HG02759 (cell line): Measurements from ENCODE around the gene KRT73.

Experiments
- ATAC-seq: cut with Tn5 transposase; IDR thresholded peaks from one replicate; pipeline ENCODE4 v1.9.1; 2021; ENCODE audit warnings: mild to moderate bottlenecking, moderate library complexity; ENCODE audit not compliant: unreplicated experiment

KRT73 gene

DNA sequence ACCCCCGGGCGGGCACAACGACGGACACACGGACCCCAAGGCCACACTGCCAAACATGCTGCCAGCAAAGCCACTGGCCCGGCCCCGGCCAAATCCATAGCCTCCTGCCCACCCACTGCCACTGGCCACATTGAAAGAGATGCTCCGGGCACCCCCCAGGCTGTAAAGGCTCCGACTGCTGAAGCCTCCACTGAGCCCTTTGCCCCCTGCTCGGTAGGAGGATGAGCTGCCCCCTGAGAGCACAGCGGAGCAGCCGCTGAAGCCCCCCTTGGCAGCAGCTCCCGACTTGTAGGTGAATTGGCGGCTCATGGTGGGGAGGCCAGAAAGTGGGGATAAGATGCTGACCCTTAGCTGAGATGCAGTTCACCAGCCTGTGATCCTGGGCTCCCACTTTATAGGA, at the start of gene KRT73:
KRT73 (minus strand) TSS at position 344 of the 400 bp plus-strand sequence; CDS start at position 309, 35 bp downstream.
- no peak for ATAC-seq

DNA sequence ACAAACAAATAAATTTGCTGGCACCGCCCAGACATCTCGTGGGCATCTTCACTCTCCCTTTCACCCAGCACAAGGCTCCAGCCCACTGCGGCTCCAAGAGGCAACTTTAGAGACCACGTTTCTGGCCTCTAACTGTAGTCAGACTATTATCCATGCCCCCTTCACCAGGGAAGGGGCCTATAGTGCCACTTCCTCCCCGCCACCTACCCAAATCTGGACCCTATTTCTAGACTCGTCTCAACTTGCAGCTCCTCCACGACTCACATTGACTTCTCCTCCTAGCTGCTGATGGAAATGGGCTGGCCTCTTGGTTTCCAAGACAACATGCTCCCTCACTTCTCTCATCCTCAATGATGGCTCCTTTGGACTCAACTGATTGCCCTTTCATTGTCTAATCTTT, 49.6 kb upstream of the KRT73 start:
- no peak for ATAC-seq

DNA sequence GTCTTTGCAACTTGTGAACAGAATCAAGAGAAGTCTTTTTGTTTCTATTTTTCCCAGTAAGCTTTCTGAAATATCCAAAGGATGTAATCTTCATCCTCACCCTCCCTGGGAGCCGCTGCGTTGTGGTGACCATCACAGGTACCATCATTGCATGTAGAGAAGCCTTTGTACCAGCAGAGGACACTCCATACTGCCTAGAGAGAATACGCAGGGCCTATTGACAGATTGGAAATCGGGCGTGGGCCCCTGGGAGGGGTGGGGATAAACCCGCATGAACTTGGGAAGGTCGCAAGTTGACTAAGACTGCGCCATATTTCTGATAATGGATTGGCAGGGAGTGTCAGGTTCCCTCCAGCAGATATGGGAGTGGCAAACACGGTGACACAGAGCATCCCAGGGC, 49.1 kb upstream of the KRT73 start:
- ATAC-seq, result no peak

DNA sequence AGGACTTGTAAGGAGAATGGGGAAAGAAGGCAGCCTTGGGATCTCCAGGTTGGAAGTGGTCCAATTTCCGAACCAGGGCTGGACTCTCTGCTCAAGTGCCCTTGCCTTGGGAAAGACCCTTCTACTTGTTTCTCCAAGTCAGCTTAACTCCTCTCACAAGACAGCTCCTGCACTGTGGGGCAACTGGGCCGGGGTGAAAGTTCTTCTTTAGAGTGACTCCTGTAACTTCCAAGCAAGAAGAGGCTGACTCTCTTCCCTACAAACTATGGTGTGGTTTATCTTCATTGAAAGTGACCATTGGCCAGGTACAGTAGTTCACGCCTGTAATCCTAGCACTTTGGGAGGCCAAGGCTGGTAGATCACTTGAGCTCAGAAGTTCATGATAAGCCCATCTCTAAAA, 48.1 kb upstream of the KRT73 start:
- ATAC-seq, result no peak

DNA sequence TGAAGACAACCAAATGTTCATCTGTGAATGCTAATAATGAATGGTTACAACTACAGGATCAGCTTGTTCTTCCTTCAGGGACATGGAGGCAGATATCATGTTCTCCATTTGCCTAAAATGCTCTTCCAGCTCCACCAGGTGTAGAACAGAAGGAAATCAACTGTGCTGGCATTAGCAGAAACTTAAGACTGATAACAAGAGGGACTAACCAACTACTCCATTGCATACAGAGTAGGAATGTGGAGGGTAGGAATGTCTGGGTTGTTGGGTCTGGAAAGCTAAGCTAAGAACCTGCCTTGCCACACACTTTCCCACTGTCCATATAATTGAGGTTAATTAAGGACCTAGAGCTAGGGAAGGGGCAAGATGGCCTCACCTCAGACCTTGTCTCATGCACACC, 45.1 kb upstream of the KRT73 start:
- ATAC-seq, result no peak

DNA sequence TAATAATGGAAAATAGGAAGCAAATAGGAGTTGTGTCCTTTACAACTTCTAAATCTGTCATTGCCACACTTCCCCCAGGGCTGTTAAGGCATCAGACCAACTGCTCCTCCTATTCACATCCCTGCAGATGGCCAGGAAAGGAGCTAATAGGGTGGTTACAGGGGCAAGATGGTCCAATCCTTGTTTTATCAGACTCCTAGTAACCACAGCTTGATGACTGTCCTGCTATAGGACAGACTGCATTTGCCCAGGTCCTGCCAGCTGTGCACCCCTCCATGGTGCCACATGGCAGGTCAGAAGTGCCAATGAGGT, 44.5 kb upstream of the KRT73 start:
- ATAC-seq, result no peak

DNA sequence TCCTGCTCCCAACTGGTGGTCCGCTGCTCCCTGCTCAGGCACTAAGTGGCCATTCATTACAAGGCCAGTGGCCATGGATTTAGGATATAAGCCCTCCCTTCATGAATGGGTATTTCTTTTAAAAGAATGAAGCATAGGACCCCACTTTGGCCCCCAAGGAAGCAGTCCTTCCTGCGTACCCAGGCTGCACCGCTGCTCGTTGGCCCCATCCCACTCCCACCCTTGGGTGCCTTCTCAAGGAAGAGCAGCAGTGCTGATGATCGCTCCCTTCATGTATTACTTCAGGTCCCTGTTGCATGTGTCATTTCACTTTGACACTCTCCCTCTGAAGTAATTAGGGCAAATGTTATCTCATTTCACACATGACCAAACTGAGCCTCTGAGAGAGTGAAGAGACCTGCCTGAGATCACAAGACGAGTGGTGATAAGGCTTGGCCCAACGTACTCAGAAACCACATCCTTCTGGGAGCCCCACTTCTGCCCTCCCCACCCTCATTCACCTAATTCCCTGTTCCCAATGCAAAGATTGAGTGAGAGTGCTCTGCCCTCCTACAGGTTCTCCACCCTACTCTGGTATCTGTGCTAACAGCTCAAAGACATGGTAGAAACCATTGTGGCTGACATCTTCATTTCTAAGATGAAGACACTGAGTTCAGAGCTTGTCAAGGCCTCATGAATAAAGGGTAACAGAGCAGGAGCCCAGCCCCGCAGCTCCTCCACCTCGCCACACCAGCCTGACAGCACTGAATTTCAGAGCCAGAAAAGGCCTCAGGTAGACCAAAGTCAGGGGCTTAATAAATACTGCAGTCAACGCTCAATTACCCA, 43.9 kb upstream of the KRT73 start:
- no peak for ATAC-seq

DNA sequence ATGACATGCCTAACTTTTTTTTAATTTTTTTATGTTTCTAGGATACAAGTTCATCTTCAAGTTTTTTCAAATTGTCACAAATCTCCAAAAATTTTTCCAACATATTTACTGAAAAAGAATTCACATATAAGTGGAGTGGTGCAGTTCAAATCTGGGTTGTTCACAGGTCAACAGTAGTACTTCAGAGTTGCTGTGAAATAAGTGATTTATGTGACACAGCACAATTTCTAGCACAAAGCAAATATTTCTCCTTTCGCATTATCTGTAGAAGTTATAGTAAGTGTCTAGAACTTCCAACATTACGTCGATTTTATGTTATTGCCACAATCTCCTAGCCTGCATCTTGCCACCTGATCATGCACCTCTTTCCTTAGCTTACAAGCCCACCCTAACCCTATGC, 43.3 kb upstream of the KRT73 start:
- ATAC-seq, result no peak

DNA sequence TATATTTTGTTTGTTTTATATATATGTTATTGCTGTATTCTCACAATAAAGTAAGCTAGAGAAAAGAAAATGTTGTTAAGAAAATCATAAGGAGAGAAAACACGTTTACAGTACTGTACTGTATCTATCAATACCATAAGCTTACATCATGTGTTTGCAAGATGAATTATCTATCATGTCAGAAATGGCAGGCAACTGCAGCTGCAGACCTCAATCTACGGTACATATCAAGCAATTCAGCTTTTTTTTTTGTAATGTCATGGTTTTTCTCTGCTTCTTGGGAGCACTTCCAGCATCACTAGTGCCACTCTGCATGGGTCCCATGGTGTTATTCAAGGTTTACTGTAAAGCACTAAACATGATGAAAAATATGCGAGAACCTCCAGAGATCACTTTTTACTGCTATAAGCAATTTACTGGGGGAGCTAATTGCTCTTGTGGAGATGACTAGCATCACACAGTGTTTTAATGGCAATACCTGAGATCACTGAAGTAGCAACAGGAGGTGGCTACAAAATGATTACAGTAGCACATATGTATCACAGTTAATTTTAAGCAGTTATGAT, 42.7 kb upstream of the KRT73 start:
- no peak for ATAC-seq

DNA sequence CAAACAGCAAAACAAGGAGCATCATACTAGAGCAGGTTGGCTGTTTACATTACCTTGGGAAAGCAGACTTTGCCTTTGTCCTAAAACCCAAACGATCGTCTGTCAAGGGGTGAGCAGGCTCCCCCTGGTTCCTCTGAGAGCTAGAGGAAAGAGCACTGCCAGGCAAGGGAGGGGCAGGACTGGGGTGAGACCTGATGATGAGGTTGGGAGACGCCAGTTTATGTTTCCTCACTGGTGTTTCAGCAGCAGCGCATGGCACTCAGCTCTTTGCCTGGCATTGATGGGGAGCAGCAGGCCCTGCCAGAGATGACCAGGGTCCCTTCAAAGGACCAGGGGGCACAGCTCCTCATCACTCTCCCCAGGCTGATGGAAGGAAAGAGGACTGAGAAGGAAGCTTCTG, 41.6 kb upstream of the KRT73 start:
- no peak for ATAC-seq

DNA sequence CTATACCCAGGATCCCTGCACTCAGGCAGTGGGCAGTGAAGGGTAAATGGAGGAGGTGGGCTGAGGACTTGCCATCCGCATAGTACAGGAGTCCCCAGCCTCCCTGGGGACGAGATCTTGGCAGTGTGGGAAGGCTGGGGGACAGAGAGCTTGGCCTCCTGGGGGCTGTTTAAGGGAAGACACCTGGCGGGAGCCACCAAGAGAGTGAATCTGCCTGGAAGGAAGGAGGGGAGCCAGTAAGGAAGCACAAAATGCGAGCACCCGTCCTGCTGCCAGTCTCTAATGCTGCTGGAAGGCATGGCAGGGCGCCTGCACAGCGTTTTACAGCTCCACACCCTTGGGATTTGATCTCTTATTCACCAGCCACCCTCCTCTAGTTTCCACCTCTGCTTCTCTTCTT, 41.0 kb upstream of the KRT73 start:
- no peak for ATAC-seq

DNA sequence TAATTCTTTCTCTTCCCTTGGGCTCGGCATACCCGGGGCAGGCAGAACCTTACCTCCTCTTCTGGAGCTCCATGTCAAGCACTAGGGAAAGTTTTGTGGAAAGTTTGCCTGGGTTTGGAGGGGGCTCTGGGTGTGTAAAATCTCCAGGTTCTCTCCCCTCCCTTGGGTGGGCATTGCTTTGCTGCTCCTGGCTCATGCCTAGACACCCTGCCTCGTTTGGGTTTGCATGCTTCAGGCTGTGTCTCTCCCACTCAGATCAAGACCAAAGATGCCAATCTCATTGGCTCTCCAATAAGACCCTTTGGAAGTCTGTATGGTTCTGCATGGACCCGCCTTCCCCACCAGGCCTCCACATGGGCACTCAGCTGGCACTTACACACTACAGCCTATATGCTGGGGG, 39.8 kb upstream of the KRT73 start:
- no peak for ATAC-seq

DNA sequence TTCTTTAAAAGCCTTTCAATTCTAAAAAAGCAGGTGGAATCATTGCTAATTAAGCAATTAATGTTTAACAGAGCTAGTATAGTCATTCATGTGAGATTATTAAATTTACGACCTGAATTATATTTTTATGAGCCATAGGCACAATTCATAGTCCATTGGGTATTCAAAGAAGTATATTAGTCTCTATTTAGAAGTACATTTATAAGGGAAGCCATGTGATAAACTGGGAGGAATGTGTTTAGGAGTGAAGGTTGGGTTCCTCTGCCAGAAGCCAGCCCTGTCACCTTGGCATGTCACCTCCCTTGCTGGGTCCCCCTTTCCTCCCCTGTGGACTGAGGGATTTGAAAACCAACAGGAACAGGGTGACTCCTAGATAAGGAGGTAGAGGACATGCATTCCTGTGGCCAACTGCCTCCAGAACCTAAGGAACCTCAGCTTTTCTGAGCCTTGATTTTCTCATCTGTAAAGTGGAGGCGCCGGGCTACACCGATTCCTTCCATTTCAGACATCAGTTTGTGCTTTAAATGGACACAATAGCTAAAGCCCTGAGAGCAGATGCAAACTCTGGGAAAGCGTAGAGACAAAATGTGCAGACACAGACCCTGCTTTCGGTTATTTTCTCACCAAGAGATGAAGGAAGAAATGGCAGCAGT, 39.0 kb upstream of the KRT73 start:
- no peak for ATAC-seq

DNA sequence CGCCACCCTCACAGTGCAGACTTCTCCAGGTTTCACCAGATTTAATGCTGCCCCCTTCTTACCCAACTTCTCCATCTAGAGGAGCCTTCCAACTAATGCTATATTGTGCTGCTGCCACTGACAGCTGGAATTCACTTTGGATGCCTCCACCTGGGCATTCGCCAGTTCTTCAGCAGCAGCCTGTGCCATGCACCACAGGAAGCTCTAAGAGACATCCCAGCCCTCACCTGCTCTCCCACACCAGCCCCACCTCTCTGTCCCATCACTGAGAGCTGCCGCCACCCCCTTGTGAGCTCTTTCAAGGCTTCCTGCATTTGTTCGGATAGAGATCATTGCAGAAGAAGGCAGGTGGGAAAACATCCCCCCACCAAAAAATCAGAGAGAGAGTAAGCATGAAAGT, 38.3 kb upstream of the KRT73 start:
- ATAC-seq, result no peak

DNA sequence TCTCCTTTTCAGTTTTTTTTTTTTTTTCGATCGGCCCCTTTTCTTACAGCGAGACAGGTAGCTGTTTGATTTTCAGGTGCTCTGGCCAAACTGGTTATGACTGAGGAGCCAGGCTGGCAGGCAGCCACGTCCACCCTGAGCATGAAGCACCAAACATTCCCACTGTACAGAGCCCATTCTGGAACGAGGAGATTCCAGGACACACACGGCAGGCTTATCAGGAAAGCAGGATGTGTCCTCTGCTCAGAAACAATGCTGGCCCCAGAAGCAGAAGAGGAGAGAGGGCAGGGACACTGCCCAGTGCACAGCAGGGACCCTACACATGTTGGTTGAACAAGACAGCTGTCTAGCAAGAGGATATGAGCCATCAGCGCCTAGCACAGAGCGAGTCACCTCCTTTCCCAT, 37.4 kb upstream of the KRT73 start:
- ATAC-seq, result no peak

DNA sequence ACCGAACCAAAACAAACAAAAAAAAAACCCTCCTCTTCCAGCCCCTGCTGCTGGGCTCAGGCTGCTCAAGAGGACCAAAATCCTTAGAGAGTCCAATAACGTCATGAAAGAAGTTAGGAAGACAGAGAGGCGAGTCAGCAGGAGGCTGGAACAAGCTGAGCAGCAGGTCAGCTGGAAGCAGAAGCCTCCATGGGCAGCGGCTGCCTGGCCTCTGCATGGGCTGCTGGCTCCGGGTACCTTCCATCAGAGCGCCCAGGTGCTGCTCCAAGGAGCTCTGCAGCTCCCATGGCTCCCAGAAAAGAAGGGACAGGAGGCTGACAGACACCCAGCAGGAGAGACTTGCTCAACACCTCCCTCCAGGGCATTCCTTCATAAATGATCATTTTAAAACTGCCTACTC, 36.9 kb upstream of the KRT73 start:
- ATAC-seq, result no peak

DNA sequence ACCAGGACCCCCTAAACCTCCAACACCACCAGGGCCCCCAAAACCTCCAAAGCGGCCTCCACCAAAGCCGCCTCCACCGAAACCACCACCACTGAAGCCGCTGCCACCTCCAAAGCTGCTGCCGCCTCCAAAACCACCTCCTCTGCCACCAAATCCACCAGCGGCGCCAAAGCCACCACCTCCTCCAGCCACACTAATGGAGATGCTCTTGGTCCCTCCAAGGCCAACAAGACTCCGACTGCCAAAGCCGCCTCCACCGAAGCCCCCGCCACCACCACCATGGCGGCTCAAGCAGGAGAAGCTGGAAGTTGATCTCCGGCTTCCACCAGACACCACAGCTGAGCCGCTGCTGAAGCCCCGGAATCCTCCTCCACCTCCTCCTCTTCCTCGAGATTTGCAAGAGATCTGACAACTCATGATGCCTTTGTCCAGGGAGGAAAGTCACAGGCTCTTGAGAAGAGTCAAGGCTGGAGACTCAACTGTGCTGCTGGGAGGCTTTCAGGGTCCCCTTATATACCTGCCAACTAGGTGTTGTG, 33.4 kb upstream of the KRT73 start, which contains the start of gene KRT2:
KRT2 (minus strand) TSS at position 486 of the 536 bp plus-strand sequence; CDS start at position 417, 69 bp downstream.
- ATAC-seq, result no peak

DNA sequence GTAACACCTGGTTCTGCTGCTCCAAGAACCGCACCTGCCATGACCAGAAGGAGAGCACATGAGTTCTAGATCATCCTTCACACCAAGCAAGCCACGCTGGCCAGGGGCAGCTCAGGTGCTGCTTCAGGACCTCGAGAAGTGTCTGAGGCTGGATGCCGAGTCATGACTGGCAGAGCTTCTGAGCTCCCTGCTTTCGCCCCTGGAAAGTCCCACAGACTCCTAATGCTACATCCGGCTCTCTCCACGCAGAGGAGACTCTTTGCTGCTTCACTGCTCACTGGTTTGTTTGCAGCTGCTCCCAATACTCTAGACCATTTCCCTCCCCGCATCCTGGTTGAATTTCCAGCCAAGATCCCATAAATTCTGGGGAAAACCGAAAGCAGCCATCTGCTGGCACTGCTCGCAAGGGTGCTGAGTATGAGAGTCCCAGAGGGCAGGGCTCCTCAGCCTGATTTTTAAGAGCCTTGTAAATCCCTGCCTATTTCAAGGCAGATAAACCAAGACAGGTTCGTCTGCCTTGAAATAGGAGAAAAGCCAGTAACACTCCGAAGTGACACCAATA, 32.2 kb upstream of the KRT73 start:
- ATAC-seq, result no peak

DNA sequence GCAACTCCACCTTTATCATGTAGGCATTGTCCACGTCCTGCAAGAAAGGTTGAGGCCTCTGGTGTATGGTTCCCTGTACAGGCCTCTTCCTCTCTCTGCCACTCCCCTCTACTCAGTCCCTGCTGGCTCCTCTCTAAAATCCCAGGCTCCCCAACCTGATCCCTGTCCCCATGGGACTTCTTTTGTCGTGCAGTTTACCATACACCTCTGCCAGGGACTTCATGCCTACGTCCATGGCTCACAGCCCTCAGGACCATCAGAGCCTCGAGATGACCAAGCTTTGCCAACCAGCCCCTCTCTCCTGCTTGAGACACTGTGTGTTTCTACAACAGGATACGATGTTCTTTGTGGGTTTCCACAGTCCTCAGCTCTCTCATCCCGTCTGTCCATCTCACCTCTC, 30.7 kb upstream of the KRT73 start:
- ATAC-seq, result no peak

DNA sequence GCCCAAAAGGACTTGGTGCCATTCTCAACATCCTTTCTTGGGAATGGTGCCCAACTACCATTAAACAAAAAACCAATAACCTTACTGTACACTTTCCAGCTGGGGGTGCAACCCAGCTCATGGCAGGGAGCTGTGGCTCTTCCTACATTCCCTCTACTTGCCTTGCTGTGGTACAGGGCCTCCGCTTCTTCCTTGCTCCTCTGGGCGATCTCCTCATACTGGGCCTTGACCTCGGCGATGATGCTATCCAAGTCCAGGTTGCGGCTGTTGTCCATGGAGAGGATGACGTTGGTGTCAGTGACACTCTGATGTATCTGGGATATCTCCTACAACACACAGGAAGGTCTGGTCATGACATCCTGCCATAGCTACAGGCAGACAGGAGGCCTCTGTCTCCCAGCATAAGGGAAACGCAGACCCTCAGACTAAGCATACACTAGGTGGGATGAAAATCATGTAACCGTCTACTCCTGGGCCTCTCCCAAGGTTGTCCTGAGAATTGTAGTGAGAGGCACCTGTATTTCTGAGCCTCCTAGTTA, 29.7 kb upstream of the KRT73 start:
- no peak for ATAC-seq

DNA sequence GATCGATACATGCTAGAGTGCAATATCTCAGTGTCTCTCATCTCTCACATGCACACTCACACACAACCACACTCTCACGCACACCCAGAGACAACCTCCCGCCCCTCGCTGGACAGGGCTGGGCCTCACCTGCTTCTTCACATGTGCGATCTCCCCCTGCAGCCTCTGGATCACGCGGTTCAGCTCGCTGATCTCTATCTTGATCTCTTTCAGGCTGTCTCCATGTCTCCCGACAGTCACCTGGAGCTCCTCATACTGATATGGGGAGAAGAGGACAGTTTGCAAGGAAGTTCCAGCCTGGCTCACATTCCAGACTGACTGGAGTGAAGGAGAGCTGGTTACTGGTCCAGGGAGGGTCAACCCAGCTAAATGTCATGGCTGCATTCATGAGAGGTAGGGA, 29.2 kb upstream of the KRT73 start:
- ATAC-seq, result no peak
